Suprapubic skin (tissue), 4 donors: ENCODE measurements around the gene ELSPBP1. TPM values are rescaled to one million over a fixed set of nuclear protein-coding genes. Genes with fewer than 3 reads are reported as not detected.
"Not testable (repeated sequence)": the region's sequence is repeated elsewhere in the genome, so short reads cannot be mapped to it uniquely, and the experiment has no call there.

Experiments used
- DNase-seq, 2 donors: peaks; one replicate each; pipeline ENCODE4 v3.0.0-alpha.2; 2019; ENCODE audit warnings: low spot score in 2 of 2
- H3K27ac ChIP-seq: fragments of 200-600 bp; sonication (generic); one replicate; pipeline ENCODE4 v1.5.1; 2019
- H3K27me3 ChIP-seq: fragments of 200-600 bp; sonication (generic); one replicate; pipeline ENCODE4 v1.5.1; 2019
- H3K36me3 ChIP-seq: fragments of 200-600 bp; sonication (generic); one replicate; pipeline ENCODE4 v1.5.1; 2019
- H3K4me1 ChIP-seq: fragments of 200-600 bp; sonication (generic); one replicate; pipeline ENCODE4 v1.5.1; 2019
- H3K4me3 ChIP-seq: fragments of 200-600 bp; sonication (generic); one replicate; pipeline ENCODE4 v1.5.1; 2019; ENCODE audit warnings: mild to moderate bottlenecking
- H3K9me3 ChIP-seq: fragments of 200-600 bp; sonication (generic); one replicate; pipeline ENCODE4 v1.5.1; 2019
- EP300 ChIP-seq: sonication (generic); formaldehyde crosslinking; IDR thresholded peaks from one replicate; pipeline ENCODE4 v1.6.1; 2017; ENCODE audit warnings: antibody characterized with exemption
- POLR2A ChIP-seq, 2 donors: fragments of 450-650 bp; IDR thresholded peaks; one replicate each; pipeline ENCODE4 v1.6.1; 2017; ENCODE audit warnings: antibody characterized with exemption in 2 of 2, mild to moderate bottlenecking in 2 of 2, moderate library complexity in 2 of 2
- POLR2AphosphoS5 ChIP-seq, 3 donors: sonication (generic); formaldehyde crosslinking; IDR thresholded peaks; one replicate each; pipeline ENCODE4 v1.6.1; 2017; ENCODE audit warnings: antibody characterized with exemption in 3 of 3
- WGBS: methylation state at CpG from one replicate; pipeline ENCODE4 v1.1.5; 2018; 5-methylcytosine and 5-hydroxymethylcytosine counted together
- total RNA-seq, 4 donors: library from RNA; depleted of rRNA; stranded (reverse); fragments of >200 nt; gene quantifications; one replicate each; pipeline ENCODE4 v1.1.0, GENCODE V29; 2016
- TF ChIP-seq, protein P1 (sequence below), 2 donors: fragments of 200-600 bp in 1 of 2; fragments of 450-650 bp in 1 of 2; sonication (generic) in 1 of 2; IDR thresholded peaks; one replicate each; pipeline ENCODE4 v1.5.1; 2016 to 2019; ENCODE audit warnings: antibody characterized with exemption in 2 of 2, mild to moderate bottlenecking in 1 of 2, moderate library complexity in 1 of 2

Gene ELSPBP1
- total RNA-seq, 4 donors from 2014 or later, result not detected

GRCh38 chr19:48064509-48064908, 70.1 kb downstream of the ELSPBP1 start:
- 81% methylated on average over 2 of the region's 2 CpGs for WGBS
- Histone ChIP-seq H3K4me3 (no peak overlapping the region), H3K27ac (no peak overlapping the region), H3K9me3 (no peaks in the 10 kb centered on the region), H3K27me3 (no peaks in the 10 kb centered on the region), H3K4me1 (no peaks in the 10 kb centered on the region), H3K36me3 (no peaks in the 10 kb centered on the region)
- TF ChIP-seq POLR2A (IDR thresholded peaks at IDR 0.05), result no peak
- TF ChIP-seq POLR2AphosphoS5 (IDR thresholded peaks at IDR 0.05), result no peak
- TF ChIP-seq, protein P1, sequence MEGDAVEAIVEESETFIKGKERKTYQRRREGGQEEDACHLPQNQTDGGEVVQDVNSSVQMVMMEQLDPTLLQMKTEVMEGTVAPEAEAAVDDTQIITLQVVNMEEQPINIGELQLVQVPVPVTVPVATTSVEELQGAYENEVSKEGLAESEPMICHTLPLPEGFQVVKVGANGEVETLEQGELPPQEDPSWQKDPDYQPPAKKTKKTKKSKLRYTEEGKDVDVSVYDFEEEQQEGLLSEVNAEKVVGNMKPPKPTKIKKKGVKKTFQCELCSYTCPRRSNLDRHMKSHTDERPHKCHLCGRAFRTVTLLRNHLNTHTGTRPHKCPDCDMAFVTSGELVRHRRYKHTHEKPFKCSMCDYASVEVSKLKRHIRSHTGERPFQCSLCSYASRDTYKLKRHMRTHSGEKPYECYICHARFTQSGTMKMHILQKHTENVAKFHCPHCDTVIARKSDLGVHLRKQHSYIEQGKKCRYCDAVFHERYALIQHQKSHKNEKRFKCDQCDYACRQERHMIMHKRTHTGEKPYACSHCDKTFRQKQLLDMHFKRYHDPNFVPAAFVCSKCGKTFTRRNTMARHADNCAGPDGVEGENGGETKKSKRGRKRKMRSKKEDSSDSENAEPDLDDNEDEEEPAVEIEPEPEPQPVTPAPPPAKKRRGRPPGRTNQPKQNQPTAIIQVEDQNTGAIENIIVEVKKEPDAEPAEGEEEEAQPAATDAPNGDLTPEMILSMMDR (IDR thresholded peaks at IDR 0.05), result no peak
- no peak for TF ChIP-seq EP300
- DNase-seq, result no peak

DNA sequence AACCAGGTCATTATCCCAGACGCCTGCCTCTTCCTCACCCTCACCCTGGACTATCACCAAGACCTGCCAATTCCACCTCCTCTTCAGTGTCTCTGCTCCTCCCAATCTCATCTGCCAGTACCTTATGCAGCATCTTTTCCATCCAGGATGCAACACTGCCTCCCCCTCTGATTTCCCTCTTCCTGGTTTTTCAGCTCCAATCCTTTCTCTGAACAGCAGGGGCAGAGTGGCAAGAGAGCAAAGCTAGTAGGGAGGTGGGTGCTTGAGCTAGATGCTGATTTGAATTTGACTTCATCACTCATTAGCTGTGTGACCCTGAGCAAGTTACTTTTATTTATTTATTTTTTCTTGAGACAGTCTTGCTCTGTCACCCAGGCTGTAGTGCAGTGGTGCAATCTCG, 75.0 kb downstream of the ELSPBP1 start:
- Histone ChIP-seq H3K4me1 (no peaks in the 10 kb centered on the region), H3K27ac (no peak overlapping the region), H3K27me3 (no peaks in the 10 kb centered on the region), H3K9me3 (no peaks in the 10 kb centered on the region), H3K4me3 (no peak overlapping the region), H3K36me3 (no peaks in the 10 kb centered on the region)
- TF ChIP-seq POLR2AphosphoS5 (IDR thresholded peaks at IDR 0.05) (no peak), POLR2A (IDR thresholded peaks at IDR 0.05) (no peak), EP300 (no peak)
- TF ChIP-seq, protein P1 (IDR thresholded peaks at IDR 0.05), result no peak
- no peak for DNase-seq
- WGBS, result 64% methylated on average over 2 of the region's 2 CpGs

DNA sequence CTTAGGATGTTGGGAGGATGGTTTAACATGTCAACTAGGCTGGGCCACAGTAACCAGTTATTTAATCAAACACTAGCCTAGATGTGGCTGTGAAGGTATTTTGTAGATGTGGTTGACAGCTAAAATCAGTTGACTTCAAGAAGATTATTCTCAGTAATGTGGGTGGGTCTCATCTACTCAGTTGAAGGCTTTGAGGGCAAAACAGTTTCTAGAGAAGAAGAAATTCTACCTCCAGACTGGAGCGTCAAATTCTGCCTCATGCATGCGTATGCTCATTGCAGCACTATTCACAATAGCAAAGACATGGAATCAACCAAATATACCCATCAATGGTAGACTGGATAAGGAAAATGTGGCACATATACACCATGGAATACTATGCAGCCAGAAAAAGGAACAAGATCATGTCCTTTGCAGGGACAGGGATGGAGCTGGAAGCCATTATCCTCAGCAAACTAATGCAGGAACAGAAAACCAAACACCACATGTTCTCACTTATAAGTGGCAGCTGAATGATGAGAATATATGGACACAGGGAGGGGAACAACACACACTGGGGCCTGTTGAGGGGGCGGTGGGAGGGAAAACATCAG, 75.8 kb downstream of the ELSPBP1 start:
- not testable (repeated sequence) for H3K27ac ChIP-seq, H3K36me3 ChIP-seq, H3K9me3 ChIP-seq, H3K27me3 ChIP-seq, H3K4me1 ChIP-seq, DNase-seq, H3K4me3 ChIP-seq
- WGBS, result 97% methylated on average over 3 of the region's 3 CpGs

Other genes starting within 250 kb of the ELSPBP1 start
- gene NOP53, start 249.1 kb upstream of the ELSPBP1 start, total RNA-seq, result 100 to 1,000 TPM; 329 to 412 (median 356) TPM
- gene SELENOW, start 215.9 kb upstream of the ELSPBP1 start, total RNA-seq, result 100 to 1,000 TPM; 351 to 679 (median 517) TPM
- not detected for gene TPRX1, start 190.1 kb upstream of the ELSPBP1 start, total RNA-seq
- gene CRX, start 172.7 kb upstream of the ELSPBP1 start, total RNA-seq, result not detected
- not detected for gene TPRX2, start 135.4 kb upstream of the ELSPBP1 start, total RNA-seq
- under 1 TPM in 1 of 4 donors, not detected in 3; 0.32 TPM for gene SULT2A1, start 108.3 kb upstream of the ELSPBP1 start, total RNA-seq
- not detected for gene BSPH1, start 2.5 kb upstream of the ELSPBP1 start, total RNA-seq
- not detected for gene CABP5, start 49.4 kb downstream of the ELSPBP1 start, total RNA-seq
- 1 to 10 TPM; 1.4 to 9.1 (median 5.7) TPM for gene PLA2G4C, start 116.2 kb downstream of the ELSPBP1 start, total RNA-seq
- 10 to 100 TPM; 30.0 to 66.1 (median 44.4) TPM for gene LIG1, start 175.7 kb downstream of the ELSPBP1 start, total RNA-seq
- 1 to 10 TPM; 2.2 to 5.0 (median 4.0) TPM for gene ZSWIM9, start 176.0 kb downstream of the ELSPBP1 start, total RNA-seq